AG09309 (cell line): ENCODE measurements around the gene KASH5.
A peak's percentile ranks its signal among the peaks of the same experiment; 100 is the strongest.

Experiments used
- DNase-seq: peaks from one replicate; pipeline ENCODE4 v3.0.0-alpha.2; 2010; ENCODE audit warnings: low read depth
- H3K4me3 ChIP-seq: 2 replicates; pipeline ENCODE4 v1.5.1; 2011; ENCODE audit warnings: mild to moderate bottlenecking, low read depth, low read length, moderate library complexity; ENCODE audit not compliant: control insufficient read depth
- TF ChIP-seq, protein P1 (sequence below): IDR thresholded peaks from 2 replicates; pipeline ENCODE4 v1.5.1; 2011; ENCODE audit warnings: mild to moderate bottlenecking, low read depth, low read length, inconsistent platforms; ENCODE audit not compliant: insufficient read depth, control insufficient read depth; ENCODE audit errors: missing control alignments

Gene KASH5, protein sequence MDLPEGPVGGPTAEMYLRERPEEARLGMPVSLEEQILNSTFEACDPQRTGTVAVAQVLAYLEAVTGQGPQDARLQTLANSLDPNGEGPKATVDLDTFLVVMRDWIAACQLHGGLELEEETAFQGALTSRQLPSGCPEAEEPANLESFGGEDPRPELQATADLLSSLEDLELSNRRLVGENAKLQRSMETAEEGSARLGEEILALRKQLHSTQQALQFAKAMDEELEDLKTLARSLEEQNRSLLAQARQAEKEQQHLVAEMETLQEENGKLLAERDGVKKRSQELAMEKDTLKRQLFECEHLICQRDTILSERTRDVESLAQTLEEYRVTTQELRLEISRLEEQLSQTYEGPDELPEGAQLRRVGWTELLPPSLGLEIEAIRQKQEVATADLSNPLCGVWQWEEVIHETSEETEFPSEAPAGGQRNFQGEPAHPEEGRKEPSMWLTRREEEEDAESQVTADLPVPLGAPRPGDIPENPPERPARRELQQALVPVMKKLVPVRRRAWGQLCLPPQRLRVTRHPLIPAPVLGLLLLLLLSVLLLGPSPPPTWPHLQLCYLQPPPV

DNA sequence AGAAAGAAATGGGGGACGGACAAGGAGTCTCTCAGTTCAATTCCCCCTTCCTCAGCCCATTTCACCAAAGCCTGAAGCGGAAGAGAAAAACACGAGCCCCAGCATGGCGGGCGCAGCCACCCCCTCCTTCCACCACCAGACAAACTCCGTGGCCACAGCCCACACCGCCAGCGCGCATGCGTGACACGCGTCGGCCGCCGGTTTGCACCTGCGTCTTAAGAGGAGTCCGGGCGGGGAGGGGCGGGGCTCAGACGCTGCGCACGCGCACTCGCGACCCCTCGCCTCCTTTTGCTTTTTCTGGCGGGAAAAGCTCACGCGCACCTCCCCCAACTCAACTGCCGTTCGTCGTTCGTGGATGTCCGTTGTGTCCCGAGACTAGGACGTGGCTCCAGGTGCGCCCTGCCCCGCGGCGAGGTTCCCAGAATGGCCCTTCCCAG lies at the start of gene KASH5:
Gene KASH5, plus strand, starts transcription at position 314 of the 437 bp plus-strand sequence. CDS start 2,635 bp downstream, outside the sequence.
- H3K4me3 ChIP-seq = no peak within 1 kb of the TSS
- TF ChIP-seq, protein P1, sequence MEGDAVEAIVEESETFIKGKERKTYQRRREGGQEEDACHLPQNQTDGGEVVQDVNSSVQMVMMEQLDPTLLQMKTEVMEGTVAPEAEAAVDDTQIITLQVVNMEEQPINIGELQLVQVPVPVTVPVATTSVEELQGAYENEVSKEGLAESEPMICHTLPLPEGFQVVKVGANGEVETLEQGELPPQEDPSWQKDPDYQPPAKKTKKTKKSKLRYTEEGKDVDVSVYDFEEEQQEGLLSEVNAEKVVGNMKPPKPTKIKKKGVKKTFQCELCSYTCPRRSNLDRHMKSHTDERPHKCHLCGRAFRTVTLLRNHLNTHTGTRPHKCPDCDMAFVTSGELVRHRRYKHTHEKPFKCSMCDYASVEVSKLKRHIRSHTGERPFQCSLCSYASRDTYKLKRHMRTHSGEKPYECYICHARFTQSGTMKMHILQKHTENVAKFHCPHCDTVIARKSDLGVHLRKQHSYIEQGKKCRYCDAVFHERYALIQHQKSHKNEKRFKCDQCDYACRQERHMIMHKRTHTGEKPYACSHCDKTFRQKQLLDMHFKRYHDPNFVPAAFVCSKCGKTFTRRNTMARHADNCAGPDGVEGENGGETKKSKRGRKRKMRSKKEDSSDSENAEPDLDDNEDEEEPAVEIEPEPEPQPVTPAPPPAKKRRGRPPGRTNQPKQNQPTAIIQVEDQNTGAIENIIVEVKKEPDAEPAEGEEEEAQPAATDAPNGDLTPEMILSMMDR = no peak
- DNase-seq = no peak

DNA sequence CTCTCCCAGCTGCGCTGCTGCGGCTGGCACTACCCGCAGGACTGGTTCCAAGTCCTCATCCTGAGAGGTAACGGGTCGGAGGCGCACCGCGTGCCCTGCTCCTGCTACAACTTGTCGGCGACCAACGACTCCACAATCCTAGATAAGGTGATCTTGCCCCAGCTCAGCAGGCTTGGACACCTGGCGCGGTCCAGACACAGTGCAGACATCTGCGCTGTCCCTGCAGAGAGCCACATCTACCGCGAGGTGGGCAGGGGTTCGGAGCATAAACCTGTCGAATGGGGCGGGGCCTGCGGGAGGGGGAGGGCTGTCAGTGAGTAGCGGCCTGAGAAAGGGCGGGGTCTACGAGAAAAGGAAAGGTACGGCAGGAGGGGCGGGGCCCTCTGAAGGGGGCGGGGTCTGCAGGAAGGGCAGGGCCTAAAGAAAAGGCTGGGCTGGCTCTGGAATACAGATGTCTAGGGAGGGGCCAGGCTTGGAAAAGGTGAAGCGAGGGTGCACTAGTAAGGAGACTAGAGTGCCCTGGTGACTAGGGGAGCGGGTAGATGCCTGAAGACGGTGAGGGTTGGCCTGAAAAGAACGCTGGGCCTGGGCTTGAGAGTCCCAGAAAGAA lies 49.3 kb upstream of the KASH5 start:
- peak overlapping the region; percentile 11 for H3K4me3 ChIP-seq
- no peak for DNase-seq
- TF ChIP-seq, protein P1 = no peak

DNA sequence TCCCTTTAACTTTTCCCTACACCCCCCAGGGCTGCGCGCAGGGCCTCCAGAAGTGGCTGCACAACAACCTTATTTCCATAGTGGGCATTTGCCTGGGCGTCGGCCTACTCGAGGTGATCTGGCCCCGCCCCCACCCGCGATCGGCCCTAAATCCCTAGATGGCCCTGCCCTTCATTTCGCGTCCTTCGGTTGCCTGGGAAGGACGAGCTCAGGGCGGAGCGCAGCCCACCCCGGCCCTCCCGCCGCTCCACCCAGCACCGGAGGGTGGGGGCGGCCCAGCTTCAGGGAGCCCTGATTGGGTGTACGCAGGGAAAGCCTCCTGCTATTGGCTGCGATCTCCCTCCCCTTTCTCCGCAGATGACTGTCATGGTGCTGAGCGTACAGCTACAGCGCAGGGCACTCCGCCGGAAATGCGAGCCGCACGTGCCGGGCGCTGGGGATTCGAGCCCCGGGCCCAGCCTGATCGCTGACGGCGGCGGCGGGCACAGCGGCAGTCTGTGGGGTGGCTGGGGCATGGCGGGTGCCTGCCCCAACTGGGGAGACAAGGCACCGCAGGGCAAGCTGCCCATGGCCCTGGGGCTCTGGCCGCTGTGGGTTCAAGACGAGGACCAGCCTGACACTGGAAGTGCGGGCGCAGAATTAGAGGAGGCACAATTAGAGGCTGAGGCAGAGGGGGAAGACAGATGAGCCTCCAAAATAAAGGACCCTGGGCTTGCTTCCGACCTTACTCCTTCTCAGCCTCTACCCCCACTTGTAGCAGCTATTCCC lies 48.6 kb upstream of the KASH5 start:
- no peak for DNase-seq
- TF ChIP-seq, protein P1 = no peak
- peak overlapping the region; percentile 11 for H3K4me3 ChIP-seq

DNA sequence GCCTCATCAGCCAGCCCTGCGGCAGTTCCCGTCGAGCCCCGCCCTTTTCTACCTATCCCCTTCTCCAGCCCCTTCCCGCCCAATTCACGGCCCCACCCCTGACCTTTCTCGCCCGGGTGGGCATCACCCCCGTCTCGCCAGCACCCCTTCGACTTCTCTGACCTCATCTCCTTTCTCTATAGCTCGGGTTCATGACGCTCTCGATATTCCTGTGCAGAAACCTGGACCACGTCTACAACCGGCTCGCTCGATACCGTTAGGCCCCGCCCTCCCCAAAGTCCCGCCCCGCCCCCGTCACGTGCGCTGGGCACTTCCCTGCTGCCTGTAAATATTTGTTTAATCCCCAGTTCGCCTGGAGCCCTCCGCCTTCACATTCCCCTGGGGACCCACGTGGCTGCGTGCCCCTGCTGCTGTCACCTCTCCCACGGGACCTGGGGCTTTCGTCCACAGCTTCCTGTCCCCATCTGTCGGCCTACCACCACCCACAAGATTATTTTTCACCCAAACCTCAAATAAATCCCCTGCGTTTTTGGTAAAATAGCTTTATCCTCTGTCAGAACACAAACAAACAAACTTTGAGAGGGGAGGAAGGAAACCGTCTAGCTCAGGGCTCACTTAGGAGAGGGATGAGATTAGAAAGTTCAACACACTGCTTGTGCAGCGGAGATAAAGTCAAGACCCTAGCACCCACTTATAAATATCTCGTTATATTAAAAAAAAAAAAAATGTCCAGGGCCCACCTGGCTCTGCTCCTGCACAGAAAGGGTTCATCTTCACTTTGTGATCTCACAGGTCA lies 47.8 kb upstream of the KASH5 start:
- TF ChIP-seq, protein P1 = no peak
- H3K4me3 ChIP-seq = no peak overlapping the region
- no peak for DNase-seq

DNA sequence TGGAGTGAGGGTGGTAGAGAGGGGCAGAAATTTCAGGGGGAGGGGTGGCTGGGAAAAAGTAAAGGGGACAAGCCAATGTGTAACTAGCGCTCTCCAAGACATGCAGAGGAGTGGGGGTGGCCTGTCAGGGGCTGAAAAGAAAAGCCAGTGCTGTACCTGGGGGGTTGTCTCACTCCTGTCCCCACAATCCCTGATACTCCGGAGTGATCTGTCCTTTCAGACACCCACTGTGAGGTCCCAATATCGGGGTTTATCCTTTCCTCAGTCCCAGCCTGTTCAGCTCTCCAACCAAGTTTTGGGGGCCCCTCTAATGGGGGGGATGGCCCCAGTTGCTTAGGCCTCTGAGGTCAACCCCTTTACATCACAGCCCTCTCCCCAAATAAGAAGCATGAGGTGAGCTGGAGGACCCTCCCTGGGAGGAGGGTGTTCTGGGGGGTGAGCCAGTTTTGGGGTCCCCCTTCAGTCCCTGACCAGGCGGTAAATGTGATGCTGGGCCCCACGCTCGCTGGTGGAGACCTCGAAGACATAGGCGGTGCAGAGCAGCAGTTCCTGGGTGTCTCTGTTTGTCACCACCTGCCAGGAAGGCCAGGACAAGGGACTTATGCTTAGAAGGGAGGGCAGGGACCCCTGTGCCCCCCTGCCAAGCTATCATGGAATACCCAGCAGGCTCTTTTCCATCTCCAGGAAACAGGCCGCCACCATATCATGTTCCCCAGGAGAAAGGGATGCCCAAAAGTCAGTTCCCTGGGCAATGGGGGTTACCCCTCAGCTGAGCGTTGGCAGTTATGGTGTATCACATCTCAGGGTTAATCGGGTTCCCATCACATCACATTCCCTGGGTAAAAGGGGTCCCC lies 47.0 kb upstream of the KASH5 start:
- no peak for DNase-seq
- TF ChIP-seq, protein P1 = no peak
- H3K4me3 ChIP-seq = no peak overlapping the region
